ENCODE results near the gene PARVA.

The PARVA gene

DNA sequence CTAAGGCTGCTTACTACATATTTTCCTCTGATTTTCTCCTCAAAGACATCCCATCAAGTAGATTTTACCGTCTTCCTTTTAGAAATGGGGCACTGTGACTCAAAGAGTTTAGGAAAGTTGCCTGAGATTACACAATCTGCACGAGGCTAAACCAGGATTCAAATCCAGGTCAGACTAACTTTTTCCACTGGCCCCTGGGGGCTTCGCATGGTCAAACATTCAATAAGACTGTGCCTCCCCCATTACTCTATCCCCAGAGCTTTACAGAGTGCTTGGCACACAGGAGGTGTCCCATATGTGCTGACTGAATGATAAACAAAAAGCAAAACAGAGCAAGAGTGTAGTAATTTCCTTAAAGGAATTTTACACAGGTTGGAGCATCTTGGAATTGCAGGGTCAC lies 178.8 kb downstream of the PARVA start:
- H3K4me3 ChIP-seq (ENCODE audit: low read depth, low read length) = no peak overlapping the region
- TF ChIP-seq CTCF (IDR thresholded peaks at IDR 0.05; ENCODE audit: low read depth, low read length, missing control alignments) = no peak

DNA sequence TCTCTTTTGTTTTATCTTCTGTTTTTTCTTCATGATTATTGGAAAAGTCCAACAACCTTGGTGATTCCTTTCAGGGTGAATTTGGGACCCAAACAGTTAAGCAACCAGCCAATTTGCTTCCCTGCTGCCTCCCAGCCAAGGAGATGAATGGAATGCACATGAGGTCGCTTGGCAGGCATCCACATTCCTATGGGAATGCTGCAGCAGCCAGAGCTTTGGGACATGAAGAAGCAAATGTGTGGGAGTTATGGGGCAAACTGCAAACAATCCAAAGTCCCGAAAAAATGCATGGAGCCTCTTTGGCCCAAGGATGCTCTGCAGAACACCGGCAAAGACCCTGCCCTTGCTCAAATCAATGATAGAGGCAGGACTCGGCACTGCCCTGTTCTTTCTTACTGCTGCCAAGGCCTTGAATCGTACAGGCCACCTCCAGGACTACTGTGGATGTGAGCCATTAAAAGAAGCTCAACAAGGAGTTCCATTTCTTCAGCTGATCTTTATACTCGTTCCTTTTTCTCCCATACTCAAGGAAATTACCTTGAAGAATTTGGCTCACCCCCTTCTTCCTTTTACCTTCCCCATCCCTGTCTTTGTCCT lies 179.5 kb downstream of the PARVA start:
- DNase-seq (ENCODE audit: low read depth) = no peak
- no peak overlapping the region for H3K4me3 ChIP-seq (ENCODE audit: low read depth, low read length)
- TF ChIP-seq CTCF (IDR thresholded peaks at IDR 0.05; ENCODE audit: low read depth, low read length, missing control alignments) = no peak

More for the DNA sequence above, 178.8 kb downstream of the PARVA start:
- DNase-seq (ENCODE audit: low read depth) = no peak

DNA sequence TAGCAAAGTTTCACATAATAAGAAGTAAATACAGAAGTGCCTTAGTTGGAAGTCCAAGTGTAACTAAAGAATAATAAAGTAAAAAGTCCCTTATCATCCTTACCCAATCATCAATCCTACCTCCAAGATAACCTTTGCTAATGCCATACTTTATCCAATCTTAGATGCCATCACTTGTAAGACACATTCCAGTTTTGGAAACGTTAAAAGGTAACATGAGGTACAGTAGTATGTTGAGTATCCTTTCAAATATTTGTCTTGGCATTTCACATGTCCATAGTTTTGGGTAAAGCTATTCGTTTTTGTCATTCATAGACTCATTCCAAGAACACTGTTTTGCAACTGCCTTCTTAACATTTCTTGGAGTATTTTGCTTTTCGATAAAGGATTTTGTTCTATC lies 181.6 kb downstream of the PARVA start:
- H3K4me3 ChIP-seq (ENCODE audit: low read depth, low read length) = no peak overlapping the region
- TF ChIP-seq CTCF (IDR thresholded peaks at IDR 0.05; ENCODE audit: low read depth, low read length, missing control alignments) = no peak
- no peak for DNase-seq (ENCODE audit: low read depth)

DNA sequence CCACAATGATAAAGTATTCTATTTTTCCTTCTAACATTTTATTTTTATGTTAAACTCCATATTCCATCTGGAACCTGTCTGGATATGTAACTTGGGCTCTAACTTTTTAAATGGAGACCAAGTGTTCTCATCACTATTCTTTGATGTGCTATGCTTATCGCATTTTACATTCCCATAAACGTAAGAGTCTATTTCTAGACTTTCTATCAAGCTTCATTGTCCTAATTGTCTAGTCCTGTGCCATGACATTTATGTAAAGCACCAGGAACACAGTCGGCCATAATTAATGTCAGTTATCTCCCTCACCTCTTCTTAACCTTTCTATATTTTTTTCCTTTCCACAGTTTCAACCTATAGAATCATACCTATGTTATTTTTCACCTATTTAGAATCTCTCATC lies 183.0 kb downstream of the PARVA start:
- no peak for DNase-seq (ENCODE audit: low read depth)
- no peak for TF ChIP-seq CTCF (IDR thresholded peaks at IDR 0.05; ENCODE audit: low read depth, low read length, missing control alignments)
- H3K4me3 ChIP-seq (ENCODE audit: low read depth, low read length) = no peak overlapping the region

GRCh38 chr11:12560861-12561260 lies 183.5 kb downstream of the PARVA start:
- no peak for DNase-seq (ENCODE audit: low read depth)
- no peak overlapping the region for H3K4me3 ChIP-seq (ENCODE audit: low read depth, low read length)
- no peak for TF ChIP-seq CTCF (IDR thresholded peaks at IDR 0.05; ENCODE audit: low read depth, low read length, missing control alignments)

DNA sequence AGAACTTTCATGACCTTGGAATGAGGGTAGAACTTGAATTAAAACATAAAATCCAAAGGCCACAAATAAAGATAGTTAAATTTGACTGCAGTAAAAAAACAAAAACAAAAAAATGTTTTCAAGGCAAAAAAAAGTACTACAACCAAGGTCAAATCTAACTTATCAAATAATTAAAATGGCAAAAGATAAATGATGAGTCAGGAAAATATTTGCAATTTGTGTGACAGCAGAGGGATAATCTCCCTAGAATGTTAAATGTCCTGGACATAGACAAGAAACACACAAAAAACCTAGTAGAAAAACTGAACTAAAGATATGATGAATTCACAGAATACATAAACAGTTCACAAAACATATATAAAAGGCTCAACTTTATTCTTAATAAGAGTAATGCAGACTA lies 186.6 kb downstream of the PARVA start:
- no peak for DNase-seq (ENCODE audit: low read depth)
- no peak for TF ChIP-seq CTCF (IDR thresholded peaks at IDR 0.05; ENCODE audit: low read depth, low read length, missing control alignments)
- no peak overlapping the region for H3K4me3 ChIP-seq (ENCODE audit: low read depth, low read length)

DNA sequence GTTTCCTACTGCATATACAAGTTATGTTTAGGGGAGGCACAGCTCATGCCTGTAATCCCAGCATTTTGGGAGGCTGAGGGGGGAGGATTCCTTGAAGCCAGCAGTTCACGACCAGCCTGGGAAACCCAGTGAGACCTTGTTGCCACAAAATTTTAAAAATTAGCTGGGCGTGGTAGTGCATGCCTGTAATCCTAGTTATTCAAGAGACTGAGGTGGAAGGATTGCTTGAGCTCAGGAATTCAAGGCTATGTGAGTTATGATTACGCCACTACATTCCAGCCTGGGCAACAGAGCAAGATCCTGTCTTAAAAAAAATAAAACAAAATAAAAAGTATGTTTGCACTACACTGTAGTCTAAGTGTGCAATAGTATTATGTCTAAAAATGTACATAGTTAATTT lies 188.0 kb downstream of the PARVA start:
- TF ChIP-seq CTCF (IDR thresholded peaks at IDR 0.05; ENCODE audit: low read depth, low read length, missing control alignments) = no peak
- DNase-seq (ENCODE audit: low read depth) = no peak
- no peak overlapping the region for H3K4me3 ChIP-seq (ENCODE audit: low read depth, low read length)
